ENCODE measurements around the gene SHLD2.

DNA sequence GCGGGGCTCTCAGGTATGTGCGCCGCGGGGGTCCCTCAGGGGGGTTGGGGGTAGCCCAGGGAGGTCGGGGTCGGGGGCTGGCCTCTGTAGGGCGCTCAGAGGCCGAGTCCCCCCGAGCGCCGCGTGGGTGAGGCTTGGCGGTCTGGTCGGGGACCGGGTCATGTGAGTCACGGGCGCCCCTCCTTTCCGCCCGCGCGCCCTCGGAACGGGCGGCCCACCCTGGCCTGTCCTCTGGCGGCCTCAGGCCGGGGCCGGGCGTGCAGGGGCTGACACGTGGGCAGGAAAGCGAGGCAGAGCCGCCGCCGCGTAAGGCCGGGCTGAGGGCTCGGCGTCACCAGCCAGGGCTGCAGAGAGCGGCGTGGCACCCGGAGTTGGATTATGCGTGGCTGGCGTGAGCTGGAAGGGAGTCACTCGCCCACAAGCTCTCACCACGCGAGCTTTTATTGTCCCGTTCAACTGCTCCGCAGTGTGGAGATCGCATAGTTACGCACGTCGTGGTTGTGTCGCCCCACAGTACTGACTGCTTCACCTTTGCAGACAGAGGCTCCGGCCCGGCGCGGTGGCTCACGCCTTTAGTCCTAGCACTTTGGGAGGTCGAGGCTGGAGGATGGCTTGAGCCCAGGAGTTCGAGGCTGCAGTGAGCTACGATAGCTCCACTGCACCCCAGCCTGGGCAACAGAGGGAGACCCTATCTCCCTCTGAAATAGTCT lies 385 bp downstream of the SHLD2 start:
- TF ChIP-seq, protein P1, sequence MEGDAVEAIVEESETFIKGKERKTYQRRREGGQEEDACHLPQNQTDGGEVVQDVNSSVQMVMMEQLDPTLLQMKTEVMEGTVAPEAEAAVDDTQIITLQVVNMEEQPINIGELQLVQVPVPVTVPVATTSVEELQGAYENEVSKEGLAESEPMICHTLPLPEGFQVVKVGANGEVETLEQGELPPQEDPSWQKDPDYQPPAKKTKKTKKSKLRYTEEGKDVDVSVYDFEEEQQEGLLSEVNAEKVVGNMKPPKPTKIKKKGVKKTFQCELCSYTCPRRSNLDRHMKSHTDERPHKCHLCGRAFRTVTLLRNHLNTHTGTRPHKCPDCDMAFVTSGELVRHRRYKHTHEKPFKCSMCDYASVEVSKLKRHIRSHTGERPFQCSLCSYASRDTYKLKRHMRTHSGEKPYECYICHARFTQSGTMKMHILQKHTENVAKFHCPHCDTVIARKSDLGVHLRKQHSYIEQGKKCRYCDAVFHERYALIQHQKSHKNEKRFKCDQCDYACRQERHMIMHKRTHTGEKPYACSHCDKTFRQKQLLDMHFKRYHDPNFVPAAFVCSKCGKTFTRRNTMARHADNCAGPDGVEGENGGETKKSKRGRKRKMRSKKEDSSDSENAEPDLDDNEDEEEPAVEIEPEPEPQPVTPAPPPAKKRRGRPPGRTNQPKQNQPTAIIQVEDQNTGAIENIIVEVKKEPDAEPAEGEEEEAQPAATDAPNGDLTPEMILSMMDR (IDR thresholded peaks at IDR 0.05): no peak
- TF ChIP-seq POLR2AphosphoS5 (IDR thresholded peaks at IDR 0.05): peak in 2 of 3 donors; percentile 85 to 87

Data from suprapubic skin (tissue), 3 donors.